ENCODE data around the gene HOXD11.

The HOXD11 gene

DNA sequence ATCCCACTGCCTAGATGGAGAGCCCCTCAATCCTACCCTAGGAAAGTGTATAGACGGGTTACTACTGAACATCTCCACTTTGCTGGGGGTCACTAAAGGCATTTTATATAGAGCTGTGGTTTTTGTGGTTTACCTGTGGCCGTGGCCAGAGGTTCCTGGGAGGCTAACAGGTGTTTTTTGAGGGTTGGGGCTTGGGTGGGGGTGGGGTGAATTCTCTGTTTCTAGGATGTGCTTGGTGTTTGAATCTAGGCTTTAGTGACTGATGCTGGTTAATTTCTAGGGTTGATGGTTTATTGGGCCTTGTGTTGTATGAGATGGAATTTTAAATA is 30.1 kb downstream of the HOXD11 start:
- no peaks in the 10 kb centered on the region for H3K79me2 ChIP-seq (ENCODE audit: insufficient read depth, low read length)
- H3K4me1 ChIP-seq (ENCODE audit: insufficient read depth, low read length, severe bottlenecking), result peaks cover 5% of the 10 kb centered on the region
- TF ChIP-seq CTCF (IDR thresholded peaks at IDR 0.05; ENCODE audit: low read length), result no peak
- no peak for TF ChIP-seq EZH2 (IDR thresholded peaks at IDR 0.05; ENCODE audit: borderline replicate concordance, low read length)
- no peaks in the 10 kb centered on the region for H3K9me3 ChIP-seq (ENCODE audit: low read length)
- no peaks in the 10 kb centered on the region for H3F3A ChIP-seq (ENCODE audit: insufficient read depth, low read length)
- no peak overlapping the region for H3K4me2 ChIP-seq (ENCODE audit: low read length)
- no peaks in the 10 kb centered on the region for H3K36me3 ChIP-seq (ENCODE audit: insufficient read depth, low read length)
- no peak overlapping the region for H2AFZ ChIP-seq (ENCODE audit: low read length)
- H3K4me3 ChIP-seq (ENCODE audit: low read depth, low read length, poor library complexity, severe bottlenecking), result no peak overlapping the region
- no peak overlapping the region for H3K9ac ChIP-seq (ENCODE audit: low read length)
- H3K27ac ChIP-seq (ENCODE audit: low read depth, low read length, poor library complexity, severe bottlenecking), result no peak overlapping the region
- no peaks in the 10 kb centered on the region for H4K20me1 ChIP-seq (ENCODE audit: insufficient read depth, low read length)
- no peaks in the 10 kb centered on the region for H3K9me2 ChIP-seq (ENCODE audit: low read depth, low read length)
- H3K27me3 ChIP-seq (ENCODE audit: insufficient read depth, low read length), result no peaks in the 10 kb centered on the region

DNA sequence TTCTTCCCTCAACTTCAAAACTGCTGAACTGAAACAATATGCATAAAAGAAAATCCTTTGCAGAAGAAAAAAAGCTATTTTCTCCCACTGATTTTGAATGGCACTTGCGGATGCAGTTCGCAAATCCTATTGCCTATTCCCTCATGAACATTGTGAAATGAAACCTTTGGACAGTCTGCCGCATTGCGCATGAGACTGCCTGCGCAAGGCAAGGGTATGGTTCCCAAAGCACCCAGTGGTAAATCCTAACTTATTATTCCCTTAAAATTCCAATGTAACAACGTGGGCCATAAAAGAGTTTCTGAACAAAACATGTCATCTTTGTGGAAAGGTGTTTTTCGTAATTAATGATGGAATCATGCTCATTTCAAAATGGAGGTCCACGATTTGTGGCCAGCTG is 30.8 kb downstream of the HOXD11 start:
- H3K4me1 ChIP-seq (ENCODE audit: insufficient read depth, low read length, severe bottlenecking), result peaks cover 5% of the 10 kb centered on the region
- H4K20me1 ChIP-seq (ENCODE audit: insufficient read depth, low read length), result no peaks in the 10 kb centered on the region
- H3K27me3 ChIP-seq (ENCODE audit: insufficient read depth, low read length), result no peaks in the 10 kb centered on the region
- TF ChIP-seq EZH2 (IDR thresholded peaks at IDR 0.05; ENCODE audit: borderline replicate concordance, low read length) (no peak), CTCF (IDR thresholded peaks at IDR 0.05; ENCODE audit: low read length) (no peak)
- no peaks in the 10 kb centered on the region for H3K9me2 ChIP-seq (ENCODE audit: low read depth, low read length)
- no peaks in the 10 kb centered on the region for H3F3A ChIP-seq (ENCODE audit: insufficient read depth, low read length)
- H2AFZ ChIP-seq (ENCODE audit: low read length), result no peak overlapping the region
- no peaks in the 10 kb centered on the region for H3K79me2 ChIP-seq (ENCODE audit: insufficient read depth, low read length)
- no peaks in the 10 kb centered on the region for H3K36me3 ChIP-seq (ENCODE audit: insufficient read depth, low read length)
- H3K9ac ChIP-seq (ENCODE audit: low read length), result no peak overlapping the region
- H3K27ac ChIP-seq (ENCODE audit: low read depth, low read length, poor library complexity, severe bottlenecking), result no peak overlapping the region
- no peaks in the 10 kb centered on the region for H3K9me3 ChIP-seq (ENCODE audit: low read length)
- no peak overlapping the region for H3K4me3 ChIP-seq (ENCODE audit: low read depth, low read length, poor library complexity, severe bottlenecking)
- no peak overlapping the region for H3K4me2 ChIP-seq (ENCODE audit: low read length)

DNA sequence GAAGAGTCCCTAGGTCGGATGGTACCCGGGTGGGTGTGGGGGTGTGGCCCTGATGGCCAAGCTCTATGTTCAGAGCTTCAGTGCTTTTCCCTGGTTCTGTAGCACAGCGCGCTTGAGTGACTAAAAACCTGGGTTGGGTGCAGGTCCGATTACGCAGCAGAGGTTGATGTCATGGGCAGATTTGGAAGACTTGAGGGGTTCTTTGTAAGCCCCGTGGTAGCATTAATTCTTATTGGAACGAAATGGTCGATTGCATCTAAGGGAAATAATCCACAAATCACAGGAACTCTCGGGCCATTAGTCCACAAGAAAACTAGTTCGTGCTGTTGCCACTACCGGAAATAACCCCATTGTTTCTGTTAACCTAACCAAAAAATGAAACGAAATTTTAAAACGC is 31.4 kb downstream of the HOXD11 start:
- Histone ChIP-seq H3F3A (ENCODE audit: insufficient read depth, low read length) (no peaks in the 10 kb centered on the region), H3K79me2 (ENCODE audit: insufficient read depth, low read length) (no peaks in the 10 kb centered on the region), H2AFZ (ENCODE audit: low read length) (no peak overlapping the region), H3K9me3 (ENCODE audit: low read length) (no peaks in the 10 kb centered on the region), H4K20me1 (ENCODE audit: insufficient read depth, low read length) (no peaks in the 10 kb centered on the region), H3K36me3 (ENCODE audit: insufficient read depth, low read length) (no peaks in the 10 kb centered on the region), H3K27me3 (ENCODE audit: insufficient read depth, low read length) (no peaks in the 10 kb centered on the region), H3K27ac (ENCODE audit: low read depth, low read length, poor library complexity, severe bottlenecking) (no peak overlapping the region), H3K4me3 (ENCODE audit: low read depth, low read length, poor library complexity, severe bottlenecking) (no peak overlapping the region), H3K4me1 (ENCODE audit: insufficient read depth, low read length, severe bottlenecking) (peaks cover 5% of the 10 kb centered on the region), H3K9me2 (ENCODE audit: low read depth, low read length) (no peaks in the 10 kb centered on the region), H3K9ac (ENCODE audit: low read length) (no peak overlapping the region), H3K4me2 (ENCODE audit: low read length) (no peak overlapping the region)
- TF ChIP-seq EZH2 (IDR thresholded peaks at IDR 0.05; ENCODE audit: borderline replicate concordance, low read length) (no peak), CTCF (IDR thresholded peaks at IDR 0.05; ENCODE audit: low read length) (no peak)
